NCI-H2107 (cell line): ENCODE measurements around the gene KRTAP23-1.

Experiments used
- DNase-seq: peaks from one replicate; lab custom pipeline; 2025; lab: John Stamatoyannopoulos, UW

KRTAP23-1 gene

DNA sequence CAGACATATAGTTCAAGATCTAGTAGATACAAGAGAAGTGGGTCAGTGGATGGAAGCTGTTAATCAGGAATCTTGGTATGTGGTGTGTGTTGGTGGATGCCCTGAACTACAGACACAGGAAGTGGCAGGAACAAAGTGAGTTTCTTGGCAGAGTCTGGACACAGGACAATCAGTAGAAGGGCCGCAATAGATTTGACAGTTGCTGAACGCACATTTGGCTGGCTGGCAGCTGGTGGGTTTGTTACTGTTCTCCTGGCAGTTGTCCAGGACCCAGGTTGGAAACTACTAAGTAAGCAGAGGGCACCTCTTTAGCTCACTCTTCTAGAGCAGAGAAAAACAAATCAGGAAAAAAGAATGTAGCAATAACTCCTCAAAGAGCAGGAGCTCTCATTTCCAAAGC is 41.5 kb downstream of the KRTAP23-1 start:
- DNase-seq = no peak

DNA sequence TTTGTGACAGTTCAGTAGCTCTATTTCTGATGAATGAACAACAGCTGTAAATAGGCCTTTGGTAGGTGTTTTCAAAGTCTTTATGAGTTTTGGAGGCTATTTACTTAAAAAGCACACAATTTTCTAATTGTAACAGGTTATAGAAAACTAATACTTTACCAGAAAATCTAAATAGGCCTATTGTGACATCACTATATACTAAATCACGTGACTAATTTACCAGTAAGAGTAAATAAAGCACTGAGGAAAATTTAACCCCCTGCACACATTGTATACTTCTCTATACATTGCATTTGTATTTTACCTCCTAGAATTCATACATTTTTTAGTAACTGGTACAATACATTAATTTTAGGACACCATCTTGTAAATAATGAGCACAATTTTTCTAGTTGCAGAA is 43.3 kb downstream of the KRTAP23-1 start:
- DNase-seq = no peak
